IPS-18c (cell line): ENCODE results near the gene MAFF.

Source experiments
- H3K4me3 ChIP-seq: 2 replicates; pipeline ENCODE4 v1.7.0; 2013; ENCODE audit warnings: low read depth, mild to moderate bottlenecking, low read length, moderate library complexity; ENCODE audit not compliant: insufficient read depth
- H3K9me3 ChIP-seq: one replicate; pipeline ENCODE4 v1.6.1; 2013; ENCODE audit warnings: mild to moderate bottlenecking, low read length, moderate library complexity; ENCODE audit not compliant: control insufficient read depth, insufficient read depth

The MAFF gene

GRCh38 chr22:38214302-38215056, 12.7 kb downstream of the MAFF start:
- Histone ChIP-seq H3K9me3 (no peaks in the 10 kb centered on the region), H3K4me3 (peak overlapping the region; percentile 51)

- Histone ChIP-seq H3K9me3 (no peaks in the 10 kb centered on the region), H3K4me3 (peak overlapping the region; percentile 51; the same call in 1 of the 2 replicates)
Measured at GRCh38 chr22:38215156-38216038, 13.6 kb downstream of the MAFF start.

- Histone ChIP-seq H3K4me3 (no peak overlapping the region), H3K9me3 (no peaks in the 10 kb centered on the region)
Measured at GRCh38 chr22:38218661-38219622, 17.1 kb downstream of the MAFF start.

GRCh38 chr22:38219632-38220031, 17.8 kb downstream of the MAFF start:
- no peak overlapping the region for H3K4me3 ChIP-seq
- H3K9me3 ChIP-seq = no peaks in the 10 kb centered on the region

GRCh38 chr22:38220163-38220562, 18.4 kb downstream of the MAFF start:
- no peaks in the 10 kb centered on the region for H3K9me3 ChIP-seq
- no peak overlapping the region for H3K4me3 ChIP-seq

GRCh38 chr22:38220653-38221386, 19.0 kb downstream of the MAFF start:
- Histone ChIP-seq H3K4me3 (no peak overlapping the region), H3K9me3 (no peaks in the 10 kb centered on the region)

GRCh38 chr22:38221407-38221806, 19.6 kb downstream of the MAFF start:
- H3K9me3 ChIP-seq = no peaks in the 10 kb centered on the region
- H3K4me3 ChIP-seq = no peak overlapping the region; the same call in 1 of the 2 replicates

- Histone ChIP-seq H3K9me3 (no peaks in the 10 kb centered on the region), H3K4me3 (no peak overlapping the region)
Measured at GRCh38 chr22:38221908-38222796, 20.4 kb downstream of the MAFF start.

GRCh38 chr22:38222797-38223119, 21.0 kb downstream of the MAFF start:
- Histone ChIP-seq H3K9me3 (no peaks in the 10 kb centered on the region), H3K4me3 (no peak overlapping the region)

- H3K4me3 ChIP-seq = no peak overlapping the region
- no peaks in the 10 kb centered on the region for H3K9me3 ChIP-seq
Measured at GRCh38 chr22:38223289-38223960, 21.6 kb downstream of the MAFF start.

- Histone ChIP-seq H3K4me3 (no peak overlapping the region), H3K9me3 (no peaks in the 10 kb centered on the region)
Measured at GRCh38 chr22:38226853-38227649, 25.3 kb downstream of the MAFF start.

GRCh38 chr22:38228326-38228872, 26.6 kb downstream of the MAFF start:
- Histone ChIP-seq H3K4me3 (no peak overlapping the region), H3K9me3 (no peaks in the 10 kb centered on the region)

GRCh38 chr22:38228873-38229740, 27.3 kb downstream of the MAFF start:
- no peak overlapping the region for H3K4me3 ChIP-seq
- no peaks in the 10 kb centered on the region for H3K9me3 ChIP-seq
